Measurements from ENCODE around the gene PARD3B.

PARD3B gene

GRCh38 chr2:204914708-204915107 is 369.4 kb downstream of the PARD3B start:
- ChIA-PET CTCF (no interaction called here), POLR2A (ENCODE audit: low non-redundant PET) (no interaction called here)
- no peak overlapping the region for H3K27ac ChIP-seq
- TF ChIP-seq, protein P1, sequence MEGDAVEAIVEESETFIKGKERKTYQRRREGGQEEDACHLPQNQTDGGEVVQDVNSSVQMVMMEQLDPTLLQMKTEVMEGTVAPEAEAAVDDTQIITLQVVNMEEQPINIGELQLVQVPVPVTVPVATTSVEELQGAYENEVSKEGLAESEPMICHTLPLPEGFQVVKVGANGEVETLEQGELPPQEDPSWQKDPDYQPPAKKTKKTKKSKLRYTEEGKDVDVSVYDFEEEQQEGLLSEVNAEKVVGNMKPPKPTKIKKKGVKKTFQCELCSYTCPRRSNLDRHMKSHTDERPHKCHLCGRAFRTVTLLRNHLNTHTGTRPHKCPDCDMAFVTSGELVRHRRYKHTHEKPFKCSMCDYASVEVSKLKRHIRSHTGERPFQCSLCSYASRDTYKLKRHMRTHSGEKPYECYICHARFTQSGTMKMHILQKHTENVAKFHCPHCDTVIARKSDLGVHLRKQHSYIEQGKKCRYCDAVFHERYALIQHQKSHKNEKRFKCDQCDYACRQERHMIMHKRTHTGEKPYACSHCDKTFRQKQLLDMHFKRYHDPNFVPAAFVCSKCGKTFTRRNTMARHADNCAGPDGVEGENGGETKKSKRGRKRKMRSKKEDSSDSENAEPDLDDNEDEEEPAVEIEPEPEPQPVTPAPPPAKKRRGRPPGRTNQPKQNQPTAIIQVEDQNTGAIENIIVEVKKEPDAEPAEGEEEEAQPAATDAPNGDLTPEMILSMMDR (conservative IDR thresholded peaks at IDR 0.05; ENCODE audit: low read depth): no peak
- no peak for DNase-seq (ENCODE audit: low spot score)

DNA sequence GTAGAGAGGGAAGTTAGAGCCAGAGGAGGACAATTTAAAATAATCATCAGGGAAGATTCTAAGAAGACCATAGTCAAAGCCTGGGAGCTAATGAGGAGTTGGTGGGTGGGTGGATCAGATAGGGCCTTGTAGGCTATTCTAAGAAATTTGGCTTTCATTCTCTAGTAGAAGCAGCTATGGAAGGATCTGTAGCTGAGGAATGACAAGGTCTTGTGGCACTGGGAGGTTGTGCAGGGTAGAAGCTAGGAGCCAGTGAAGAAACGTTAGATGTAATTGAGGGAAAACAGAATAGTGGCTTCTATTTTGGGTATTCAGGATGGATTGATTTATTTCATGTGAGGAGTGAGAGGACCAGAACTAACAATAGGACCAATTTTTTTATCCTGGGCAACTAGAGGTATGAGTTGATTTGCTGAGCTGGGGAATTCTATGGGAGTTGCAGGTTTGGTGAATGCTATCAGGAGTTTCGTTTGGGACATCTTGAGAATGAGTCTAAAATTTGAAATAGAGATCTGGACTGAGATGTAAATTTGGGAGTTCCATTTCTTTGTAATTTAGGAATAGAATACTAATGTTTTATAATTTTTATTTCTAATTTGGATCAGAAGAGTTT is 371.9 kb downstream of the PARD3B start:
- ChIA-PET CTCF (interaction anchor here (0.7 to 0.8 kb wide), 2 partner anchors 246 to 1009 kb away, joined by 3 to 6 read pairs; no protein-coding TSS in a partner anchor), POLR2A (ENCODE audit: low non-redundant PET) (no interaction called here)
- H3K27ac ChIP-seq: no peak overlapping the region
- no peak for DNase-seq (ENCODE audit: low spot score)
- TF ChIP-seq, protein P1 (conservative IDR thresholded peaks at IDR 0.05; ENCODE audit: low read depth): no peak

GRCh38 chr2:204920776-204921175 is 375.5 kb downstream of the PARD3B start:
- ChIA-PET CTCF (no interaction called here), POLR2A (ENCODE audit: low non-redundant PET) (no interaction called here)
- TF ChIP-seq, protein P1 (conservative IDR thresholded peaks at IDR 0.05; ENCODE audit: low read depth): no peak
- DNase-seq (ENCODE audit: low spot score): no peak
- no peak overlapping the region for H3K27ac ChIP-seq

DNA sequence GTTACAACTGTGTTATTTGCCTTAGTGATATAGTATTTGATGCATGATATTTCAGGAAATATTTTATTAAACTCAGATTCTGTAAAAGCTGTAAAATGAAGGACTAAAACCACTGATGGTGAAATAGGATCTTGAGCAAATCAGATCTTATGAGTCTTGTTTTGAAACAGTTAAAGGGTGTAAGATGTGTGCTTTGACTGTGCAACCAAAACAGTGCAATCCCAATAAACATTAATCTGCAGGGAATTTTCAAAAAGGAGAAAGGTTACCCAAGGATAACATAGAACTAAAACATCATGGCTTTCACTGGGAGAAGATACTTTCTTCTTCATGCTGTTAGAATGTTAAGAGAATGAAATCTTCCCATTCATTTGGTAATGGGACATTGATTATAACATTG is 378.7 kb downstream of the PARD3B start:
- no peak for DNase-seq (ENCODE audit: low spot score)
- TF ChIP-seq, protein P1 (conservative IDR thresholded peaks at IDR 0.05; ENCODE audit: low read depth): no peak
- ChIA-PET CTCF (no interaction called here), POLR2A (ENCODE audit: low non-redundant PET) (no interaction called here)
- H3K27ac ChIP-seq: no peak overlapping the region

GRCh38 chr2:204931562-204931961 is 386.3 kb downstream of the PARD3B start:
- ChIA-PET POLR2A (ENCODE audit: low non-redundant PET) (no interaction called here), CTCF (no interaction called here)
- no peak overlapping the region for H3K27ac ChIP-seq
- TF ChIP-seq, protein P1 (conservative IDR thresholded peaks at IDR 0.05; ENCODE audit: low read depth): no peak
- no peak for DNase-seq (ENCODE audit: low spot score)

DNA sequence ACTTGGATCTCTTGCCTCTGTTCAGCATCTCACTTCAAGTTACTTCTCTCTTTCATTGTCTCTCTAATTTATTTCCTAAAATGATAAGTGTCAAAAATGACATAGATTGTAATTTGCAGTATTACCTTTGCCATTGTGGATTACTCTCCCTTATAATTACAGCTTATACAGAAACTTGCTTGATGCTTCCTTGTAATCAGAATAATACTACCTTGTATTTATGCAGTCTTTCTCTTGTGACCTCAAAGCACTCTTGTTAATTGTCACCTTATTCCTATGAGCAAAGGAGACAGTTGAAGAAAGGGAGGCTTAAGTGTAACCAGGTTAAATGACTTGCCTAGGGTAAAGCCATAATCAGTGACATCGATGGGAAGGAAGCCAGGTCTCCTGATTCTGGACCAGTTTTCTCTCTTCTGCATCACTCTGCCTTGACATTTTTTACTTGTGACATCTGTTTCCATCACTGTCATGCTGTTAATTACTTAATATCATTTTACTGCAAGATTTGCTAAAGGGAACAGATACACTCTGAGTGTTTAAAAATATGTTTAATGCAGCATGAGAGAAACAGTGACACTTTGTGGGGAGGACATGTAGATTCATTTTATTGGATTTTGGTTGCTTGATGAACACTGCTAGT is 388.6 kb downstream of the PARD3B start:
- TF ChIP-seq, protein P1 (conservative IDR thresholded peaks at IDR 0.05; ENCODE audit: low read depth): no peak
- no peak overlapping the region for H3K27ac ChIP-seq
- CTCF ChIA-PET: no interaction called here
- POLR2A ChIA-PET (ENCODE audit: low non-redundant PET): no interaction called here
- no peak for DNase-seq (ENCODE audit: low spot score)

Measured in RWPE1 (cell line).